Hair follicle dermal papilla cell (primary cell): ENCODE data around the gene F11R. TPM values are rescaled to one million over a fixed set of nuclear protein-coding genes. Genes with fewer than 3 reads are reported as not detected.

ENCODE experiments used
- small RNA-seq: library from RNA; depleted of rRNA; stranded (forward); fragments of <200 nt; gene quantifications from one replicate; pipeline ENCODE3, GENCODE V24; 2012
- total RNA-seq: library from RNA; depleted of rRNA; stranded (reverse); fragments of >200 nt; gene quantifications from 2 replicates; pipeline ENCODE4 v1.2.3, GENCODE V29; 2012

F11R gene
- 2.1 and 3.6 TPM in 2 replicates for total RNA-seq

DNA sequence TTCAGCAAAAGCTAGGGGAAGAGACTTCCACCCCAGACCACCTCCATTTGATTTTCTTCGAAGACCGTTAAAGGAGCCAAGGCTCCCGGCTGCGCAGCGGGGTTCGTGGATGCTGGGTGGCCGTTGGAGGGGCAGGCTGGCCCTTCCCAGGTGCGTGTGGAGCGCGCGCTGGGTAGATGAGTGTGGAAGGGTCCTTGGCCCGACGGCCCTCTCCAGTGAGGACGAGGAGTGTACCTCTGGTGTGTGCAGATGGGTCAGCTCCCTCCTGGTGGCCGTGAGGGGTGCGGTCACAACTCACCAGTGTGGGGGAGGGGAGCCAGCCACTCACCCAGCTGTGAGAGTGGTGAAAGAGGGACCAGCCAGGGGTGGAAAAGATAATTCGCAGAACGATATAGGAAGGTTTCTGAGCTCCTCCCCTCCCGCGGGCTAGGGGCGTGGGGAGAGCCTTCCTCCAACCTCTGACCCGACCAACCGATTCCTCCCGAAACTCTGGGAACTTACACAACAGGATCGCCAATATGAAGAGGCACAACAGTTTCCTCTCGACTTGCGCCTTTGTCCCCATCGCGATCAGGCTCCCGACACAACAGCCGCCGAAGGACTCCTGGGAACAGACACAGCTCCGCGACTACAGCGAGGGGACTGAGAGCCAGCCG, at the start of gene F11R:
Gene F11R (minus strand): TSS at position 644 of the 656 bp plus-strand sequence. CDS start 79 bp downstream, at position 565.

DNA sequence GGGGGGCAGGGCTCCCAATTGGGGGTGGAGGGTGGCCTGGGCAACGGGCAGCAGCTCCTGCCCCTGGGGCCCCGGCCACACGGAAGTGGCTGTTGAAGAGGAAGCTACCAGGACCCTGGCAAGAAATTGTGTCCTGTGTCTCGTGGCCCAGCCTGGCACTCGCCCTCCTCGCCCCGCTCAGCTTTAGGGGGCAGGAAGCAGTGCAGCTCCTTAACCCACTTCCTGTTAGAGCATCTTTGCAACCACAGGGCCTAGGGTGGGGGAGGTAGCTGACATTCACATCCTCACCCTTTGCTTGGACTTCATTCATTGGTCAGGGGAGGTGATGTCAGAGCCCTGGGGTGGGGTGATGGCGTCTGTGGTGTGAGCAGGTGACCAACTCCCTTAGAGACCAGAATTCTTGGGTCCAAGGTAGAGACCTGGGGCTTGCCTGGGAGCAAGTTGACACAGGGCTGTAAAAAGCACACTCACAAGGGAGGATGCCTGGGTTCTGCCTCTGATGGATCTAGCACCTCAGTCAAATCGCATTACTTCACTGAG, 48.8 kb upstream of the F11R start, which contains the start of gene ARHGAP30:
Gene ARHGAP30 (minus strand): TSS at position 161 of the 540 bp plus-strand sequence. CDS start 267 bp downstream, outside the sequence.

DNA sequence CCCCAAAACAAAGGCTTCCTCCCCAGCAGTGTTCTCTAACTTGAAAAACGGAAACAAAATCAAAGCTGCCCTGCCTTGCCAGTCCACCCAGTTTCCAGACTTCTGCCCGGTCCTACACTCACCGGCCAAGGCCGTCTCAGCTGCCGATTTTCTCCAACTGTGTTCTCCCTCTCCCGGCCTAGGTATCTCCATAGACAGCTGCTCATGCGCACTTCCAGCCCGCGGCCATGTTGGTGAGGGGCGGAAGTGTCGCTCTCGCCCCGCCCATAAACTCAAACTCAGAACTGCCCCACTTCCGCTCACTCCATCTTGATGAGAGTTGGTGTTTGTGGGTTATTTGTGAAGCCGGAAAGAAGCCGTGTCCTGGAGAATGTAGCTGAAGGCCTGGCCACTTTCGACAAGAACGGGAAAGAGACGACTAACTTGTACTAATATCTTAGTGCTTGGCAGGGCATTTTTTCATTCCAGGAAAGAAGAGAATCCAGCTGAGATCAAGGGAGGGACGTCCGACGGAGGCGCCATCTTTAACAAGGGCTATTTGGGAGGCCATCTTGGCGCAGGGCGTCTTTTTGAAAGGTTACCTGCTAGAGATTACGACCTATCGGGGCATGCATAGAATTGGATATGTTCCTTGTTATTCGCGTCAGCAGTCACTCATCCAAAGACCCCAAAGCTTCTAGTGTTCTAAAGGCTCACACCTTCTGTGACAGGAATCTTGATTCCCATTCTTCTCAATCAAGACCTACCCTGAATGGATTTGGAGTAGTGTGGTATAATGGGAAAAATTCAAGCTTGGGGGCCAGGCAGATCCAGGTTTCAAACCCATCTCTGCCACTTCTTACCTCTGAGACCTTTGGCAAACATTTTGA, 25.0 kb upstream of the F11R start, which contains the start of gene USF1:
Gene USF1 (minus strand): TSS at position 242 of the 869 bp plus-strand sequence. CDS start 2,702 bp downstream, outside the sequence.

DNA sequence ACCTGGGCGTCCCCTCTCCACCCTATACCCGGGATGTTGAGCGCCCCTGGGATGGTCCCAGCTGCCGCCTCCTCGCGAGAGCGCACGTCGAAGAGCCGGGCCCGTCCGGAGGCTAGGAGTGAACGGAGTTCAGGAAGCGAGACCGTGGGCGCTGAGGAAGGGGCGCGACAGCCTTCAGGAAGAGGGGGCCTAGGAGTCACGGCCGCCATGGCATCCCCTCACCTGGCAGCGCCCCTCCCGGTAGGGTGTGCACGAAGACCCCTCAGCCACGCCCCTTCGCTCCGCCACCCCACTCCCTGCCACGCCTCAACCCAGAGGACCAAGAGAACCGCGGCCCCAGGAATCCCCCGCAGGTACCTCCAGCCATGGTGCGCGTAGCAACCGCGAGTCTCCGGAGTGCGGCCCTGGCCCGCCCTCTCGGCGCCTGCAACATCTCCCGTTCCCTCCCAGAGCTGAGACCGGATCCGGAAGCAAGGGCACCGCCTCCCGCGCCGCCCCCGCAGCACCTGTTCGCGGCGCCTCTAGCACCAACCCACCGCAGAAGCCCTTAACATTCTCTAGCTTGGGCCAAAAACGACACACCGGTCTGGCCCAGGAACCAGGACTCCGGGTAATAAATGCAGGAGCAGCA, 17.7 kb upstream of the F11R start, which contains the start of gene TSTD1:
Gene TSTD1 (minus strand): TSS at position 442 of the 631 bp plus-strand sequence. CDS start 75 bp downstream, at position 367.

DNA sequence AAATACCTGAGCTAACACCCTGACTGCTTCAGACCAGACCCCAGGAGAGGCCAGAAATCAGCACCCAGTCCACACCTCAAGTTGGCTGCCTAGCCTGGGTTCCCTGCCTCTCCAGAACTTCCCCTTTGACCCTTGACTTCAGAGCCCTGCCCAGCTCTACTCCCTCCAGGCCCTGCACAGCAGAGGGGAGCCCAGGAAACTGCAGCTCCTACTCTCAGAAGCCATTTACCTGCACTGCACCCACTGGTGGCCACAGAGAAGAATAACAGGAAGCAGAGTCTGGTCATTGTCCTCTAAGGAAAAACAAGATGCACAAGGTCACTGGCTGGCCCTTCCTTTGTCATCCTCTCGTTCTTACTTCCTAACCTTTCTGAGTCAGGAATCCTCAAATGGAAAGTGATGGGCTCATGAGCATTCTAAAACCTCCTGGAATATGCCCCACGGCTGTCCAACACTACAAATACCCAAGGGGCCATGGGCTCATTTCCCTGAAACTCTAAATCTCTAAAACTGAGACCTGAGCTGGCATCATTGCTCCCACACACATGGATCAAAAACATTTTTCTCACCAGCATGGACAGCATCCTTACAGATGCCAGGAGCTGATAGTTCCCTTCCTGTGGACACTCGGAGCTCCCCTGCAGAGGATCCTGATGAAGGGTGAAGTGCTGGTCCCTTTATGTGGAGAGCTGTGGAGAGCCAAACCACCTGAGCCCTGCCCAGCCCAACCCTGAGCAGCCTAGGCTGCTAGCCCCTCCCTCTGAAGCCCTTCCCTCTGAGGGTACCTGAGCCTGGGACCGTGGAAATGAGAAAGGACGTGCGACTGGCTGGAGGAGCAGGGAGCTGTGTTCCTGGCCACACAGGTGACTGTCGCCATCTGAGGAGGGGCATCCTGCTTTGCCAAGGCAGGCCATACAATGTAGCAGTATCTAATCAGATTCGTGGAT, 66.5 kb downstream of the F11R start, which contains the start of gene ITLN2:
Gene ITLN2 (minus strand): TSS at position 652 of the 947 bp plus-strand sequence. CDS start 68 bp downstream, at position 584.

Small RNA genes lying within 50 kb of the gene (small RNA-seq; reads per million reads assigned to genes)
- gene AL591806.2, result not detected

Other genes with a start within 250 kb of the F11R start
- gene LY9, start 225.0 kb downstream of the F11R start, total RNA-seq, result not detected in 2 replicates
- gene CD244, start 158.3 kb downstream of the F11R start, total RNA-seq, result not detected in 2 replicates
- not detected in 2 replicates for gene ITLN1, start 136.0 kb downstream of the F11R start, total RNA-seq
- not detected in 2 replicates for gene ITLN2, start 66.3 kb downstream of the F11R start, total RNA-seq
- 1.5 TPM in 1 of 2 replicates, not detected in the other for gene TSTD1, start 17.8 kb upstream of the F11R start, total RNA-seq
- 60.5 and 62.1 TPM in 2 replicates for gene USF1, start 24.8 kb upstream of the F11R start, total RNA-seq
- not detected in 2 replicates for gene ARHGAP30, start 48.7 kb upstream of the F11R start, total RNA-seq
- 0.12 and 0.49 TPM in 2 replicates for gene NECTIN4, start 68.4 kb upstream of the F11R start, total RNA-seq
- gene KLHDC9, start 77.2 kb upstream of the F11R start, total RNA-seq, result 0.65 and 2.2 TPM in 2 replicates
- 10.7 and 14.1 TPM in 2 replicates for gene PFDN2, start 96.9 kb upstream of the F11R start, total RNA-seq
- gene NIT1, start 97.0 kb upstream of the F11R start, total RNA-seq, result 29.9 and 32.1 TPM in 2 replicates
- 42.4 and 47.7 TPM in 2 replicates for gene DEDD, start 111.5 kb upstream of the F11R start, total RNA-seq
- 56.3 and 58.4 TPM in 2 replicates for gene UFC1, start 132.8 kb upstream of the F11R start, total RNA-seq
- gene USP21, start 138.3 kb upstream of the F11R start, total RNA-seq, result 7.9 and 10.1 TPM in 2 replicates
- 7.6 and 8.6 TPM in 2 replicates for gene PPOX, start 145.3 kb upstream of the F11R start, total RNA-seq
- 18.2 and 22.4 TPM in 2 replicates for gene B4GALT3, start 156.4 kb upstream of the F11R start, total RNA-seq
- 15.5 and 21.4 TPM in 2 replicates for gene ADAMTS4, start 177.9 kb upstream of the F11R start, total RNA-seq
- gene NDUFS2, start 181.2 kb upstream of the F11R start, total RNA-seq, result 80.5 and 94.1 TPM in 2 replicates
- 0.97 TPM in 1 of 2 replicates, not detected in the other for gene FCER1G, start 194.1 kb upstream of the F11R start, total RNA-seq
- gene APOA2, start 202.5 kb upstream of the F11R start, total RNA-seq, result not detected in 2 replicates
- gene TOMM40L, start 204.9 kb upstream of the F11R start, total RNA-seq, result 13.3 and 13.5 TPM in 2 replicates
- gene NR1I3, start 217.1 kb upstream of the F11R start, total RNA-seq, result not detected in 2 replicates
- not detected in 2 replicates for gene PCP4L1, start 237.6 kb upstream of the F11R start, total RNA-seq